ENCODE data around the gene MRPL23.

The MRPL23 gene

DNA sequence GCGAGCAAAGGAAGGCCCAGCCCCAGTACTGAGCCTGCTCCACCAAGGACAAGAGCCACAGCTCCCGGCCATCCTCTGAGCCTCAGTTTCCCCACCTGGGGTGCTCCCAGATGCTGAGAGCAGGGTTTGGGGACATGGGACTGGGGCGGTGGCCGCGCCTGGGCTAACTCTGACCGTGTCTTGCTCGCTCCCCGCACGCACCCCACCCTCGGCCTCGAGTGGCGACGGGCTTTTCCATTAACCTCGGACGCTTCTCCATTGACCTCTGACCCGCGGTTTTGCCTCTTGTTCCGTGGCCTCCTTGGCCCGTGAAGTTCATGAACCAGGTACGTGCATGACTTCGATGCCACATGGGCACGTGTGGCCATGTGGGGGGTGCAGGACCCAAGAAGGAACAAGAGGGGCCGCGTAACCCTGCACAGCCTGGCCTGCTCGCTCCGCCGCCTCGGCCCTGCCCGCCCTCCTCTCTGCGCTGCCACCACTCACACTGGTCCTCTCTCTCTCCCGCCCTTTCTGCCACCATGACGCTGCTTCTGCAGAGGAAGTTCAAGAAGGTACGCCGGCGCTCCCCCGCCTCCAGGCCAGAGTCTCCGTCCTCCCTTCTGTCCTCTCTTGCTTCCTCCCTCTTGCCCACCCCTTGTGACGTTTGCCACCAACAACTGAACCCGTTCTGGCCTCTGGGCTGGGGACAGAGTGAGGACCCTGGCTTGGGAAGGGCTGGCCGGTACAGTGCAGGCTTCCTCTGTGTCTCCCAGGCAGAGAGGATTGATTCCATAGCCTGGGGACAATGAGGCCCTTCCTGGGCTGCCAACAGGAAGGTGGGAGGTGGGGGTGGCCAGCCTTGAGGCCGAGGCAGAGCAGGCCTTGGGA is 20.7 kb upstream of the MRPL23 start:
- no peak overlapping the region for H3K4me3 ChIP-seq (replicated peaks in 1 of 2; ENCODE audit: low read depth in 2 of 2, low read length in 2 of 2)
- DNase-seq (ENCODE audit: low read depth in 2 of 2): no peak
- TF ChIP-seq, protein P1, sequence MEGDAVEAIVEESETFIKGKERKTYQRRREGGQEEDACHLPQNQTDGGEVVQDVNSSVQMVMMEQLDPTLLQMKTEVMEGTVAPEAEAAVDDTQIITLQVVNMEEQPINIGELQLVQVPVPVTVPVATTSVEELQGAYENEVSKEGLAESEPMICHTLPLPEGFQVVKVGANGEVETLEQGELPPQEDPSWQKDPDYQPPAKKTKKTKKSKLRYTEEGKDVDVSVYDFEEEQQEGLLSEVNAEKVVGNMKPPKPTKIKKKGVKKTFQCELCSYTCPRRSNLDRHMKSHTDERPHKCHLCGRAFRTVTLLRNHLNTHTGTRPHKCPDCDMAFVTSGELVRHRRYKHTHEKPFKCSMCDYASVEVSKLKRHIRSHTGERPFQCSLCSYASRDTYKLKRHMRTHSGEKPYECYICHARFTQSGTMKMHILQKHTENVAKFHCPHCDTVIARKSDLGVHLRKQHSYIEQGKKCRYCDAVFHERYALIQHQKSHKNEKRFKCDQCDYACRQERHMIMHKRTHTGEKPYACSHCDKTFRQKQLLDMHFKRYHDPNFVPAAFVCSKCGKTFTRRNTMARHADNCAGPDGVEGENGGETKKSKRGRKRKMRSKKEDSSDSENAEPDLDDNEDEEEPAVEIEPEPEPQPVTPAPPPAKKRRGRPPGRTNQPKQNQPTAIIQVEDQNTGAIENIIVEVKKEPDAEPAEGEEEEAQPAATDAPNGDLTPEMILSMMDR (IDR thresholded peaks at IDR 0.05; ENCODE audit: low read depth, low read length): no peak

DNA sequence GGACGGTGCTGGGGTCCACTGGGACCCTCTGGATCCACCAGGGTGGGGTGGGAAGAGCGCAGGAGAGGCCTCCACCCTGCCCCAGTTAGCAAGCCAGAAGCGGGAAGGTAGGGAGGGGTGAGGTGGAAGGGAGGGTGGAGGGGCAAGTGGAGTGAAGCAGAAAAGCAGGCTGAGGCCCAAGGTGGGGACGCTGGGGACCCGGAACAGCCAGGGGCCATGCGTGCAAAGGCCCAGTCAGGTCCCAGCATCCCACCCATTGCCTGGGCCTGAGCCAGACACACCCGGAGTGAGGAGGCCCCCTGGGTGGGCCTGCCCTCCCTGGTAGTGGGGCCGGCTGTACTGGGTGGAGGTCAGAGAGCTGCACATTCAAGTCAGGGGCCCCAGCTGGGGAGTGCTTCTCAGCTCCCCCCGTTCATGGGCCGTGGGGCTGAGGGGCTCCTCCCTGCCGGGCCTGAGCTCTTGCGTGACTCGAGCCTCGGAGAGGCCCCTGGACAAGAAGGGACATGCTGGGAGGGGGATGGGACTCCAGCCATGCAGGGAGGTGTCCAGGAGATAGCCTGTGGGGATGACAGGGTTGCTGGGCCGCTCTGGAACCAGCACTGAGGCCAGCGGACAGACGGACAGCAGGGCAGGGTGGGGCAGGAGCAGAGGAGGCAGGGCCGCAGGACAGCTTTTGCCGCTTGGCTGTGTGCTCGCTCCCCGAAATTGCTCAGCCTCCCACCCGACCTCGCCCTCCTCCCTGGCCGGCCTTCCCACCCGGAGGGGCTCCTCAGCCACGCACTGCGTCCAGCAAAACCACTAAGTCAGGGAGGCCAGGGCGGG is 19.9 kb upstream of the MRPL23 start:
- DNase-seq (ENCODE audit: low read depth in 2 of 2): no peak
- no peak overlapping the region for H3K4me3 ChIP-seq (replicated peaks in 1 of 2; ENCODE audit: low read depth in 2 of 2, low read length in 2 of 2)
- TF ChIP-seq, protein P1 (IDR thresholded peaks at IDR 0.05; ENCODE audit: low read depth, low read length): no peak

DNA sequence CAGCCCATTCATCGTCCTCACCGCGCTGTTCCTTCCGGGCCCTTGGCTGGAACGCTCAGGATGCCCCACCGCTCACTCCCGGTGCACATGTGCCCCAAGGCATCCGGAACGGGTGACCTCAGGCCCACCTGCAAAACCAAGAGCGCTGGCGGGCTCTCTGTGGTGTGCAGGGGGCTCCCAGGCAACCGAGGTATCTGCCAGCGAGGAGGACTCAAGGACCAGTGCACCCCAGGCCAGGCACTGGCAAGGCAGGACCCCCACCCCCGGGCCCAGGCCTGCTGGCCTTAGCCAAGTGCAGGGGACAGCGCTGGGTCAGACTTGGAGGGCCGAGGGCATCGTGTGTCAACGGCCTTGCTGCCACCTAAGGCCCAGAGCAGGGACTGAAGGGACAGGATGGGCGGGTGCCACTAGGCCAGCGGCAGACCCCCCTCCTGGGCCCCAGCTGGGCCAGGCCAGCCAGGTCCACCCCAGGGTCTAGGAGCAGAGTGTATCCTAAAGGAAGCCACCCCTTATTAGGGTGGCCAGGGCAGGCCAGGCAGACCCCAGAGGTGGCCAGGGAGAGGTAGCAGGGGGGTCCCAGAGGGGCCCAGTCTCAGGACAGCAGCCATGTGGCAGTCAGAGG is 19.2 kb upstream of the MRPL23 start:
- DNase-seq (ENCODE audit: low read depth in 2 of 2): no peak
- no peak overlapping the region for H3K4me3 ChIP-seq (replicated peaks in 1 of 2; ENCODE audit: low read depth in 2 of 2, low read length in 2 of 2)
- TF ChIP-seq, protein P1 (IDR thresholded peaks at IDR 0.05; ENCODE audit: low read depth, low read length): no peak

DNA sequence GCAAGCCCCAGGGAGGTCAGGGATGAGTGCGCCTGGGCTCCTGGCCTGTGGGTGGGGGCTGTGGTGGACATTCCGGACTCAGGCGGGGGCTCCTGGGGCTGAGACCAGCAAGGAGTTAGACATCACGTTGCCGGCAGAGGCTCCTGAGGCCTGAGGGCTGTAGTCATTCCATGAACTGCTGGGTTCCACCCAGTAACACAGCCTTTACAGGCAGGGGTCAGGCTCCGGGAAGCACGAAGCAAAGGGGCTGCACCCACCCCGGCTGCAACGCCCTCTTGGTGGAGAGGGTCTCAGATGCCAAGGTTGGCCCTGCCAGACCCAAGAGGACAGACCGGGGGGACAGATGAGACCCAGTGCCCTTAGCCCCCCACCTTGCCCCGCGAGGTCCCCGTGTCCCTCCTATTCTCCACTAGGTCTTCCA is 18.7 kb upstream of the MRPL23 start:
- no peak for DNase-seq (ENCODE audit: low read depth in 2 of 2)
- TF ChIP-seq, protein P1 (IDR thresholded peaks at IDR 0.05; ENCODE audit: low read depth, low read length): no peak
- no peak overlapping the region for H3K4me3 ChIP-seq (replicated peaks in 1 of 2; ENCODE audit: low read depth in 2 of 2, low read length in 2 of 2)

DNA sequence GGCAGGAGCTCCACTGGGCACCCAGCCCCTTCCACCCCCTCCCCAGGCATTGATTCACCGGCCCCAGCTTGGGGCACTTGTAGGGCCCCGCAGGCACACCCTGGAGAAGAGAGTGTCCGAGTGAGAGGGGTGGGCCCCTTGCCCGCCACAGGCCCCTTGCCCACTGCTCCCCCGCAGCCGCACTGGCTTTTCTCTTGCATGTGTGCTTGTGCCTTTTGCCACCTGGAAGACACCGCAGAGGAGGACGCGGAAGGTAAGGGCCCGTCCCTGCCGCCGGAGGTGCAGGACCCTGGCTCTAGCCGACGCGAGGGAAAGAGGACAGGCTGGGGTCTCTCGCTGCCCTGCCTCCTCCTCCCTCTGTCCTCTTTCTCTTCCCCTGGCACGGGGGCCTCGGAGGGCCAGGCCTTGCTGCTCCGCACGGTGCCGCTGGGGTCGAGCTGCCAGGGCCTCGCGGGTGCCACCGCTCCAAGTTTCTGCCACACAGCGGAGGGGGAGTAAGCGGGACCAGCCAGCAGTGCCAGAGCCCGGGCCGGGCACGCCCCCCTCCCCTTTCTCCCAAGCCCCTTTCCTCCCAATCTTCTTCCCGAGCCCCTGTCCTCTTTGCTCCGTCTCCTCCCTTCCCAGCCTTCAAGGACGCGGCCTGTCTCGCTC is 18.1 kb upstream of the MRPL23 start:
- TF ChIP-seq, protein P1 (IDR thresholded peaks at IDR 0.05; ENCODE audit: low read depth, low read length): no peak
- no peak overlapping the region for H3K4me3 ChIP-seq (replicated peaks in 1 of 2; ENCODE audit: low read depth in 2 of 2, low read length in 2 of 2)
- no peak for DNase-seq (ENCODE audit: low read depth in 2 of 2)
